B cell (primary cell): ENCODE results near the gene ZNF429. TPM values are rescaled to one million over a fixed set of nuclear protein-coding genes. Genes with fewer than 3 reads are reported as not detected.
A peak's percentile ranks its signal among the peaks of the same experiment; 100 is the strongest.

ENCODE experiments used
- ATAC-seq: fragments of 200-7000 bp; cut with Tn5 transposase; one replicate; pipeline ENCODE4 v1.10.0; 2021; ENCODE audit warnings: low read depth, mild to moderate bottlenecking, moderate number of reproducible peaks, moderate library complexity
- CTCF ChIA-PET: fragments of 350-600 bp; sonication (Branson Sonifier 250); formaldehyde crosslinking; loops from one replicate; lab custom pipeline; 2021; ENCODE audit warnings: antibody characterized with exemption, inconsistent platforms; lab: Charles Lee
- POLR2A ChIA-PET: fragments of 350-600 bp; sonication (Branson Sonifier 250); formaldehyde crosslinking; loops from one replicate; lab custom pipeline; 2021; ENCODE audit warnings: antibody characterized with exemption; lab: Charles Lee
- DNase-seq: peaks from one replicate; pipeline ENCODE4 v3.0.0; 2013
- H2AFZ ChIP-seq: 2 replicates; pipeline ENCODE4 v1.6.1; 2012; ENCODE audit warnings: mild to moderate bottlenecking, low read depth, low read length; ENCODE audit not compliant: insufficient read depth, poor library complexity, severe bottlenecking
- H3K27ac ChIP-seq, 2 donors: 1 replicate in 1 of 2; 2 replicates in 1 of 2; pipeline ENCODE4 v1.5.1; 2012 to 2013; ENCODE audit warnings: low read length in 2 of 2, mild to moderate bottlenecking in 2 of 2, moderate library complexity in 1 of 2
- H3K27me3 ChIP-seq, 4 experiments: fragments of 200-600 bp in 1 of 4; sonication (generic) in 1 of 4; replicated peaks in 1 of 4; 1 replicate in 2 of 4; 2 replicates in 2 of 4; pipeline versions ENCODE4 v1.6.1 to v1.7.0; 2013 to 2016; ENCODE audit warnings: low read length in 3 of 4, mild to moderate bottlenecking in 2 of 4, mixed read lengths in 1 of 4, moderate library complexity in 1 of 4; ENCODE audit not compliant: insufficient read depth in 4 of 4, control insufficient read depth in 3 of 4; ENCODE audit errors: control extremely low read depth in 1 of 4
- H3K36me3 ChIP-seq, 2 experiments: replicated peaks in 1 of 2; 1 replicate in 1 of 2; 2 replicates in 1 of 2; pipeline versions ENCODE4 v1.6.1 to v1.7.1; 2013; ENCODE audit warnings: low read length in 1 of 2; ENCODE audit not compliant: insufficient read depth in 2 of 2, control insufficient read depth in 1 of 2; ENCODE audit errors: control extremely low read depth in 1 of 2, extremely low read depth in 1 of 2
- H3K4me1 ChIP-seq, 2 donors: fragments of 200-600 bp in 1 of 2; sonication (generic) in 1 of 2; 1 replicate in 1 of 2; 2 replicates in 1 of 2; pipeline versions ENCODE4 v1.5.1 to v1.6.1; 2013 to 2017; ENCODE audit warnings: low read length in 2 of 2; ENCODE audit not compliant: control insufficient read depth in 2 of 2, insufficient read depth in 2 of 2
- H3K4me2 ChIP-seq: replicated peaks from 2 replicates; pipeline ENCODE3; 2012; ENCODE audit warnings: mild to moderate bottlenecking, low read depth, low read length; ENCODE audit not compliant: poor library complexity, severe bottlenecking
- H3K4me3 ChIP-seq, 5 experiments: fragments of 200-600 bp in 1 of 5; sonication (generic) in 1 of 5; 1 replicate in 3 of 5; 2 replicates in 2 of 5; pipeline versions ENCODE4 v1.5.1 to v1.7.0; 2011 to 2016; ENCODE audit warnings: low read length in 4 of 5, mild to moderate bottlenecking in 4 of 5, low read depth in 2 of 5, control low read depth in 1 of 5, moderate library complexity in 1 of 5; ENCODE audit not compliant: insufficient read depth in 1 of 5; ENCODE audit errors: control extremely low read depth in 1 of 5, extremely low read depth in 1 of 5
- H3K79me2 ChIP-seq: fragments of 200-600 bp; sonication (generic); one replicate; pipeline ENCODE4 v1.6.0; 2016; ENCODE audit warnings: low read length; ENCODE audit not compliant: control insufficient read depth, insufficient read depth
- H3K9ac ChIP-seq: fragments of 200-600 bp; sonication (generic); 2 replicates; pipeline ENCODE4 v1.6.1; 2017; ENCODE audit warnings: mild to moderate bottlenecking, low read length, moderate library complexity
- H3K9me3 ChIP-seq, 3 donors: one replicate each; pipeline versions ENCODE4 v1.6.1 to v1.7.1; 2013; ENCODE audit warnings: low read length in 2 of 3; ENCODE audit not compliant: control insufficient read depth in 2 of 3, insufficient read depth in 1 of 3; ENCODE audit errors: control extremely low read depth in 1 of 3
- H4K20me1 ChIP-seq: 2 replicates; pipeline ENCODE4 v1.6.0; 2012; ENCODE audit warnings: mild to moderate bottlenecking, low read length; ENCODE audit not compliant: insufficient read depth, control insufficient read depth, poor library complexity, severe bottlenecking
- H3K27ac Mint-ChIP-seq: one replicate; pipeline ENCODE4 v1.8.0; 2021; ENCODE audit warnings: mixed read lengths
- H3K27me3 Mint-ChIP-seq: one replicate; pipeline ENCODE4 v1.8.0; 2021; ENCODE audit warnings: mixed read lengths
- H3K4me1 Mint-ChIP-seq: one replicate; pipeline ENCODE4 v1.8.0; 2021; ENCODE audit warnings: mixed read lengths
- H3K4me3 Mint-ChIP-seq: one replicate; pipeline ENCODE4 v1.8.0; 2021; ENCODE audit warnings: mixed read lengths
- H3K9me3 Mint-ChIP-seq: one replicate; pipeline ENCODE4 v1.8.0; 2022; ENCODE audit warnings: mixed read lengths; ENCODE audit not compliant: insufficient read depth
- EZH2 ChIP-seq: IDR thresholded peaks from 2 replicates; pipeline ENCODE4 v1.6.1; 2012; ENCODE audit warnings: borderline replicate concordance, low read depth, mild to moderate bottlenecking, moderate library complexity, low read length; ENCODE audit not compliant: insufficient read depth, poor library complexity, severe bottlenecking
- WGBS: methylation state at CpG from one replicate; pipeline ENCODE4 v1.1.5; 2013; ENCODE audit warnings: missing lambda C conversion rate; ENCODE audit not compliant: insufficient coverage; 5-methylcytosine and 5-hydroxymethylcytosine counted together
- intact Hi-C: fragments of 100-400 bp; cut with micrococcal nuclease; formaldehyde crosslinking; loops from one replicate; pipeline ENCODE4 v1.10.0; 2022
- polyA minus RNA-seq: library from RNA; depleted of rRNA, polyadenylated mRNA; stranded (reverse); fragments of >200 nt; gene quantifications from 2 replicates; pipeline ENCODE4 v1.2.3, GENCODE V29; 2012
- polyA plus RNA-seq: library from polyadenylated mRNA; depleted of rRNA; stranded (reverse); fragments of >200 nt; gene quantifications from 2 replicates; pipeline ENCODE4 v1.2.3, GENCODE V29; 2012
- total RNA-seq, 2 donors: library from RNA; stranded (reverse); fragments of 120-200 nt in 1 of 2; gene quantifications; 1 replicate in 1 of 2; 2 replicates in 1 of 2; pipeline versions ENCODE4 v1.2.3 to v1.2.4, GENCODE V29; 2013 to 2022
- TF ChIP-seq, protein P1 (sequence below): fragments of 200-600 bp; IDR thresholded peaks from one replicate; pipeline ENCODE4 v1.8.0; 2022; ENCODE audit warnings: antibody characterized with exemption, mild to moderate bottlenecking

ZNF429 gene
- total RNA-seq (23.2 and 29.4 TPM in 2 replicates), polyA plus RNA-seq (9.1 and 15.8 TPM in 2 replicates), polyA minus RNA-seq (11.8 and 18.9 TPM in 2 replicates)
- 21.2 TPM for total RNA-seq (2013)

DNA sequence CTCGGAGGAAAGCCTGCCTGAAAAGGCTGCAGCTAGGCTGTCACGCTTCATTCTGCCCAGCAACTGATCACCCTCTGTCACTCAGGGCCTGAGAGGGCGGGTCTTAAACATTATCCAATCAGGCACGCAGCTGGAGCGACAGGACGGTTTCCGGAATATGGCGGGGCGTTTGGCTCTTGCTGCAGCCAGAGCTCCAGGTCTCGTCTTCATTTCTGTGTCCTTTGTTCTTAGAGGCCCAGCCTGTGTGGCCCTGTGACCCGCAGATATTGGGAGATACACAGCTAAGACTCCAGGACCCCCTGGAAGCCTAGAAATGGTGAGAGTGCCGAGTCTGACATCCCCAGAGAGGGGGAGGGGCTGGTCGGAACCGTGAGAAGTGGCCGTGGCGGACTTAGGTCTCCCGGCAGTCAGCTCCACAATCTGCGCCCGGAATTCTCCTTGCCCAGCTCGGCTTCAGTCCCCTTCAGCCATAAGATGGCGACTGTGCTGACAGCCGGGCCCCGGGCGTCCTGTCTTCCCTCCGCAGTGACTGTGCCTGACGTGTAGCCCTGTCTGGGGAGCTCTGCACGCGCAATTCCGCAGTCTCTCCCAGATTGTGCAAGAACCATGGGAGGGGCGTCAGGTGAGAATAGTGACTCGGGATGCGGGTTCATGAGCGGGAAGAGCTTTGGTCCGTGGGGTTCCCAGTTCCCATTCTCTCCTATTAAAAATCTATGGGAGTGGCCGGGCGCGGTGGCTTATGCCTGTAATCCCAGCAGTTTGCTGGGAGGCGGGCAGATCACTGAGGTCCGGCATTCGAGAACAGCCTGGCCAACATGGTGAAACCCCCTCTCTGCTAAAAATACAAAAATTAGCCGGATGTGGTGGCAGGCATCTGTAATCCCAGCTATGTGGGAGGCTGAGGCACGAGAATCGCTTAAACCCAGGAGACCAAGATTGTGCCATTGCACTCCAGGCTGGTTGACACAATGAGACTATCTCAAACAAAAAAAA is at the start of gene ZNF429:
Gene ZNF429, plus strand, starts transcription at position 144 of the 993 bp plus-strand sequence. Its CDS starts 170 bp downstream, at position 314.
- H3K4me1 Mint-ChIP-seq, result peaks cover 39% of the 10 kb centered on the region
- Histone ChIP-seq H3K4me2 (peak within 1 kb of the TSS; percentile 78), H3K79me2 (peaks cover 58% of the 10 kb centered on the region), H3K27ac (peak within 1 kb of the TSS; percentile 86 to 88), H3K4me3 (peak within 1 kb of the TSS; percentile 80 to 99 (median 97)), H3K36me3 (peaks cover 0 to 4% of the 10 kb centered on the region in 2 experiments), H3K4me1 (peaks cover 13 to 20% of the 10 kb centered on the region in 2 donors), H3K9ac (peak within 1 kb of the TSS; percentile 95), H2AFZ (peak within 1 kb of the TSS; percentile 92), H4K20me1 (no peaks in the 10 kb centered on the region), H3K9me3 (peaks cover 0 to 22% (median 1%) of the 10 kb centered on the region in 3 donors), H3K27me3 (no peaks in the 10 kb centered on the region)
- TF ChIP-seq EZH2, result no peak
- TF ChIP-seq, protein P1, sequence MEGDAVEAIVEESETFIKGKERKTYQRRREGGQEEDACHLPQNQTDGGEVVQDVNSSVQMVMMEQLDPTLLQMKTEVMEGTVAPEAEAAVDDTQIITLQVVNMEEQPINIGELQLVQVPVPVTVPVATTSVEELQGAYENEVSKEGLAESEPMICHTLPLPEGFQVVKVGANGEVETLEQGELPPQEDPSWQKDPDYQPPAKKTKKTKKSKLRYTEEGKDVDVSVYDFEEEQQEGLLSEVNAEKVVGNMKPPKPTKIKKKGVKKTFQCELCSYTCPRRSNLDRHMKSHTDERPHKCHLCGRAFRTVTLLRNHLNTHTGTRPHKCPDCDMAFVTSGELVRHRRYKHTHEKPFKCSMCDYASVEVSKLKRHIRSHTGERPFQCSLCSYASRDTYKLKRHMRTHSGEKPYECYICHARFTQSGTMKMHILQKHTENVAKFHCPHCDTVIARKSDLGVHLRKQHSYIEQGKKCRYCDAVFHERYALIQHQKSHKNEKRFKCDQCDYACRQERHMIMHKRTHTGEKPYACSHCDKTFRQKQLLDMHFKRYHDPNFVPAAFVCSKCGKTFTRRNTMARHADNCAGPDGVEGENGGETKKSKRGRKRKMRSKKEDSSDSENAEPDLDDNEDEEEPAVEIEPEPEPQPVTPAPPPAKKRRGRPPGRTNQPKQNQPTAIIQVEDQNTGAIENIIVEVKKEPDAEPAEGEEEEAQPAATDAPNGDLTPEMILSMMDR, result no peak
- ATAC-seq (peak; percentile 100), DNase-seq (peak; percentile 93)
- POLR2A ChIA-PET, result interaction anchor here (0.7 to 2.0 kb wide), 10 partner anchors 63 to 1745 kb away, joined by 3 to 9 read pairs (median 4); partner anchors contain the start of genes ZNF253, ZNF43, ZNF493 and ZNF708
- peak within 1 kb of the TSS; percentile 100 for H3K4me3 Mint-ChIP-seq
- WGBS, result 1% methylated on average over 39 of the region's 43 CpGs
- CTCF ChIA-PET, result interaction anchor here (1.4 to 1.5 kb wide), 2 partner anchors 22 to 63 kb away, joined by 3 read pairs; no protein-coding TSS in a partner anchor
- H3K27me3 Mint-ChIP-seq, result no peaks in the 10 kb centered on the region
- H3K9me3 Mint-ChIP-seq, result no peaks in the 10 kb centered on the region
- peak within 1 kb of the TSS; percentile 98 for H3K27ac Mint-ChIP-seq
- intact Hi-C loops, result loop anchor here (1.0 to 10.0 kb wide), 11 partner anchors 64 to 1889 kb away; partner anchors contain the start of genes ZNF100, ZNF43, ZNF430 and ZNF493
